Muscle layer of colon (tissue), 2 donors: ENCODE results near the gene IMMP2L.

Experiments
- H3K27ac ChIP-seq: one replicate; pipeline ENCODE4 v1.7.0; 2013; ENCODE audit warnings: low read depth, mild to moderate bottlenecking, low read length, moderate library complexity
- H3K27me3 ChIP-seq, 2 donors: one replicate each; pipeline ENCODE4 v1.7.0; 2013; ENCODE audit warnings: low read length in 2 of 2, mild to moderate bottlenecking in 2 of 2; ENCODE audit not compliant: insufficient read depth in 2 of 2, control insufficient read depth in 1 of 2
- H3K36me3 ChIP-seq: one replicate; pipeline ENCODE4 v1.7.0; 2013; ENCODE audit warnings: mild to moderate bottlenecking, low read length; ENCODE audit not compliant: insufficient read depth
- H3K4me1 ChIP-seq: one replicate; pipeline ENCODE4 v1.7.0; 2013; ENCODE audit warnings: mild to moderate bottlenecking, low read length; ENCODE audit not compliant: insufficient read depth
- H3K4me3 ChIP-seq, 2 donors: one replicate each; pipeline ENCODE4 v1.7.0; 2013; ENCODE audit warnings: low read length in 2 of 2, low read depth in 1 of 2, mild to moderate bottlenecking in 1 of 2, moderate library complexity in 1 of 2
- H3K9ac ChIP-seq: one replicate; pipeline ENCODE4 v1.7.0; 2013; ENCODE audit warnings: low read length
- H3K9me3 ChIP-seq: one replicate; pipeline ENCODE4 v1.7.0; 2013; ENCODE audit warnings: mild to moderate bottlenecking, low read length
- donor health status: abdominal sarcoma.
- donor health status: Adenocarcinoma of cecum.

Gene IMMP2L

DNA sequence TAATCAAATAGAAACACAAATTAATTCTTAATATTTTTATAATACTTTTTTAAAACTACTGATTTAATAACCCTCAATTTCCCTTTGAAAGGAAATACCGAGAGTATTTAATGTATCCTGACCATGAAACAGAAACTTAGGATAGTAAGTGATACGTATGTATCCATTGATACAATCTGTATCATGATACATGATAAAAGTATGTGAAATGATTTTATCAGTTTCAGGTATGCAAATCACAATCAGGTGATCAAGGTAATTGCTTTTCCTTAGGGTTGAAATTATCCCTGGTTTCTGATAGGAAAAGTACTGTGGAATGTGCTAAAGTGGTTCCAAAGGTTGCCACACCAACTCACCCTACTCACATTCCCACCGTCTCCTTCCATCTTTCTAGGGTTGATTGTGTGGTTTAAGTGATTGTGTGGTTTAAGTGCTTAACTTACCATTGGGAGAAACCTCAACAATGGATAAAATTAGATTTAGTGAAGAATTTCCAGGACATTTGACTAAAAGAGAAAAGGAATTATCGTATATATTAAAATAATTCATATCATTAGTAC is 333.0 kb downstream of the IMMP2L start:
- Histone ChIP-seq H3K9me3 (no peaks in the 10 kb centered on the region), H3K27ac (no peak overlapping the region), H3K4me1 (no peaks in the 10 kb centered on the region), H3K27me3 (no peaks in the 10 kb centered on the region), H3K4me3 (no peak overlapping the region), H3K9ac (no peak overlapping the region), H3K36me3 (no peaks in the 10 kb centered on the region)

DNA sequence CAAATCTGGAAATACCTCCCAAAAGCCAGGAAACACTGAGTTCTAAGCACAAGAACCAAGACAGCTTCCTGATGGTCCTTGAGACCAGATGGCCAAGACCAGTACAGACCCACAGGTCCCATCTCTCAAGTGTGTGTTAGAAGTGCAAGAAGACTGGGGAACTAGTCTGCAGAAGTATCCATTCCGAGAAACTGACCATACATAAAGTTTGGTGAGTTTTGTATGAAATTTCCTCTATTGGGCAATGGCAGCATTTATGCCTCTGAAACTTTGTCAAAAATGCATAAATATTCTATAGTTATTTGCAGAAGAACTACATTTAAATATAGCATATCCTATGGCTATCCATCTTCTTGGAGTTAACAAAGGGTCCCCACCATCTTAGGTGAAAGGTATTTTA is 333.9 kb downstream of the IMMP2L start:
- no peaks in the 10 kb centered on the region for H3K9me3 ChIP-seq
- H3K27me3 ChIP-seq = no peaks in the 10 kb centered on the region
- H3K4me3 ChIP-seq = no peak overlapping the region
- no peak overlapping the region for H3K9ac ChIP-seq
- no peaks in the 10 kb centered on the region for H3K36me3 ChIP-seq
- H3K27ac ChIP-seq = no peak overlapping the region
- no peaks in the 10 kb centered on the region for H3K4me1 ChIP-seq

DNA sequence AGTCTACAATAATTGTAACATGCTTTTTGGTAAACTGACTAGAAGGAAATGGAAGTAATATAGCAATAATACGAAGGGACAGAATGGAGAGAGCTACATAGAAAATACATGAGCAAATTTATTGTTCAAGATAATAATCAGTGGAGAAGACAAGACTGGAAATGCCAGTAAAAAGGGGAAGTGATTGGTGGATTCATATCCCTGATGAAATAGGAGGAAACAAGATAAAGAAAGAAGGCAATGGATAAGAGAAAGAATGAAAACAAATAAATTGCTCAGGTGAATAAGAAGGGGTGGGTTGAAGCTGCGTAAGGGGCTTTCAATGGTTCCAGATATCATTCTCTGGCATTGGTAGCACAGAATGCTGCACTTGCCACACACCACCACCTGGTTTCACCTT is 335.5 kb downstream of the IMMP2L start:
- no peaks in the 10 kb centered on the region for H3K4me1 ChIP-seq
- H3K36me3 ChIP-seq = no peaks in the 10 kb centered on the region
- H3K4me3 ChIP-seq = no peak overlapping the region
- no peak overlapping the region for H3K27ac ChIP-seq
- H3K9me3 ChIP-seq = no peaks in the 10 kb centered on the region
- H3K9ac ChIP-seq = no peak overlapping the region
- no peaks in the 10 kb centered on the region for H3K27me3 ChIP-seq

DNA sequence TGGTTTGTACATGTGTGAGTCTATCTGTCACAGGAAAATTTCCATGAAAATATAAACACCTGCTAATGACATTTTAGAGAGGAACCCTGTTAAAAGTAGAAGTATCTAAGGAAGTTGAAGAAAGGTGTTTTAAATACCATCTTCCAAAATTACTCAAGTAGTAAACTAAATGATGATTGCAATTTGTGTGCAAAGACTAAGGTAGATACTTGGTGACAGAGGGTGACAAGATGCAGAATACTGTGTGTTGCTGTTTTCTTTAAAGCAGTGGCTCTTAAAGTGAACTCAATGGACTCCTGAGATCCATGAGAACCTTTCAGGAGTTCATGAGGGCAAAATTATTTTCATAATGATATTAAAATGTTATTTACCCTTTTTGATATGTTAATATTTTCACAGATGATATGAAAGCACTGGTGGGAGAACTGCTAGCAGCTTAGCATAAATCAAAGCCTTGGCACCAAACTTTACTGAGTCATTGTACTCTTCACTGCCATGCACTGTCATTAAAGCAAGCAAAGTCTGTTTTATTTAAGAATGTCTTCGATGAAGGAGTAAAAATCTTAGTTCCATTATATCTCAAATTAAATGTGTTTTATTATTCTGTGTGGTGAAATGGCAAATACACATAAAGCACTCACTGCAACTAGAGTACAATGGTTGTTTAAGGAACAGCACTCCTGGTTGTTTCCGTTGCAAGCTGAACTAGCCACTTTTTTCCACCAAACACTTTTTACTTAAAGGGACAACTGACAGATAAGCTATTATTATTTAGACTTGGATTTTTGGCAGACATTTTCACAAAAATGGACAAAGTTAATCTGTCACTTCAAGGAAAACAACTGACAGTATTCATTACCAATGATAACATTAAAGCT is 337.7 kb downstream of the IMMP2L start:
- H3K9ac ChIP-seq = no peak overlapping the region
- no peaks in the 10 kb centered on the region for H3K36me3 ChIP-seq
- H3K4me1 ChIP-seq = no peaks in the 10 kb centered on the region
- H3K27ac ChIP-seq = no peak overlapping the region
- H3K27me3 ChIP-seq = no peaks in the 10 kb centered on the region
- no peak overlapping the region for H3K4me3 ChIP-seq
- H3K9me3 ChIP-seq = no peaks in the 10 kb centered on the region

DNA sequence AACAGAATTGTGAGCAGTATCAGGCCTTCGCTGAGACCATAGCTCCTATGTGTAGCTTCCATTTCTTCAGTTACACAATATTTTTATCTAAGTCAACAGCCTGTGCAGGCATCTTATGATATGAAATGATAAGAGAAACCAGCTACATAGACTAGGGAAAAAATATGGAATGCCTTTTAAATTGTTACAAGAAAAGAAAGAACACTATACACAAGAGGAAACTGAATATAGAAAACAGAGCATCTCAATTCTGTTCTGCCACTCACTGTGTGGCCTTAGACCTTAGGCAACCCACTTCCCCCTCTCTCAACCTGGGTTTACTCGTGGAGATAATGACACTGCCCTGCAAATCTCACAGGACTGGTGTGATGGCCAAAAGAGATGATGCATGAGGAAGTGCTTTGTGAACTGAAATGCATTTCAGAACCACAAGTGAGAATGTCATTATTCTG is 338.5 kb downstream of the IMMP2L start:
- Histone ChIP-seq H3K27ac (no peak overlapping the region), H3K27me3 (no peaks in the 10 kb centered on the region), H3K36me3 (no peaks in the 10 kb centered on the region), H3K4me1 (no peaks in the 10 kb centered on the region), H3K4me3 (no peak overlapping the region), H3K9ac (no peak overlapping the region), H3K9me3 (no peaks in the 10 kb centered on the region)

DNA sequence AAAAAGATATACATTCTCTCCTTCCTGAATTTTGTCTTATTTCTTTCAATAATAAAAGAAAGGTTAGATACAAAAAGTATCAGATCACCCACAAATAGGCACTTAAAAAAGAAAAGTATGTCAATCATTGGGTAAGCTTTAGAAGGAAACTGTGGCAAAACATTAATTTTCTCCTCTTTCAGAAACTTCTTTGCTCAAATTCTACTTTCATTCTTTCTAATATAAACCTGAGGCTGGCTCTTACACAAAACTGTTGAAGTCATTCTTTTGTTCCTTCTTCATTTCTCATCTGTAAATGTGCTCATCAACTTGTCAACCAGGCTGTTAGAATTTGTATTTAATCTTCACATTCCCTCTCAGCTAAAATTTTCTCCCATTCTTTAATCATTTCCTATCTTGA is 346.7 kb downstream of the IMMP2L start:
- H3K9ac ChIP-seq = no peak overlapping the region
- H3K4me3 ChIP-seq = no peak overlapping the region
- no peaks in the 10 kb centered on the region for H3K27me3 ChIP-seq
- H3K4me1 ChIP-seq = no peaks in the 10 kb centered on the region
- H3K27ac ChIP-seq = no peak overlapping the region
- no peaks in the 10 kb centered on the region for H3K36me3 ChIP-seq
- H3K9me3 ChIP-seq = no peaks in the 10 kb centered on the region

DNA sequence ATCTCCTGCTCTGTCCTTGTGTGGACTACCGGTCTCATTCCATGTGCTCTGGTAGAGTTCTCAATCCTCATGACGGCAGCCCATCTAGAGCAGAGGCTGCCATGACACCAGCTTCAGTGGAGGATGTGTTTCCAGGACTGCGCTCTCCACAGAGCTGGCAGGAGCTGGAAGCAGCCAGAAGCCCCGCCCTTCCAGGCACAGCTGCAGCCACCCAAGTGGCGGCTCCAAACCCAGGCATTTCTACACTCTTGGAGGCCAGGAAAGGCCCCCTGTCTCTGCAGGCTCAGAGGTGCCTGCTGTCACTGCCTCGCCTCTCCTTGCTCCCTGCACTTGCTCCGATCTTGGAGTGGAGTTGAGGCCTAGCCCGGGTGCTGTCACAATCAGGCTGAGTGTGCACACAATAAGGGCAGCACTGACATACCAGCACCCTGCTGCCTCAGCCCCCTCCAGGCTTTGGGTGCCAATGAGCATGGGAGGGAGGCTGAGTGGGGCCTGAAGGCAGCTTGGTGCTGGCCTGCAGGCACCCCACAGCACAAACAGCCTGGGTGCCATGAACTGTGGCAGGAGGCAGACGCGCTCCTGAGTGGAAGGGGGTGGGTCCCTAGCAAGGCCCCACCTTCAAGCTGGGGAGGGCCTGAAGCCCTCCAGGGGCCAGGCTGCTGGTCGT is 349.3 kb downstream of the IMMP2L start:
- Histone ChIP-seq H3K9ac (no peak overlapping the region), H3K9me3 (no peaks in the 10 kb centered on the region), H3K4me1 (no peaks in the 10 kb centered on the region), H3K36me3 (no peaks in the 10 kb centered on the region), H3K27ac (no peak overlapping the region), H3K27me3 (no peaks in the 10 kb centered on the region), H3K4me3 (no peak overlapping the region)

DNA sequence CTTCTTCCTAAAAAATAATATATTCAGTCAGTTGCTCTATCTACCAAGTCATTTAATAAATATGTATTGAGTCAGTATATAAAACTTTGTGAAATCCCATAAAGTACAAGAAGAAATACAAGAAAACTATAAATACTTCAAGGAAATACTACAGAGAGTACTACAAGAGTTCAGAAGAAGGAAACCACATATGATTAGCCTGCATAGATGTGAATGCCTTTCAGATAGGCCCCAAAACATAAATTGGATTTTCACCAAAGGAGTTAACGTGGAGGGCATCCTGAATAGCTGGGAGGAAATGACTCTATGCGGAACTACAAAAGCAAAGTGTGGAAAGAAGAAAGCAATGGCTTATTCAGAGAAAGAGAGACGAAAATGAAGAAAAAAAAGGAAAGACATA is 351.3 kb downstream of the IMMP2L start:
- H3K4me1 ChIP-seq = no peaks in the 10 kb centered on the region
- H3K36me3 ChIP-seq = no peaks in the 10 kb centered on the region

DNA sequence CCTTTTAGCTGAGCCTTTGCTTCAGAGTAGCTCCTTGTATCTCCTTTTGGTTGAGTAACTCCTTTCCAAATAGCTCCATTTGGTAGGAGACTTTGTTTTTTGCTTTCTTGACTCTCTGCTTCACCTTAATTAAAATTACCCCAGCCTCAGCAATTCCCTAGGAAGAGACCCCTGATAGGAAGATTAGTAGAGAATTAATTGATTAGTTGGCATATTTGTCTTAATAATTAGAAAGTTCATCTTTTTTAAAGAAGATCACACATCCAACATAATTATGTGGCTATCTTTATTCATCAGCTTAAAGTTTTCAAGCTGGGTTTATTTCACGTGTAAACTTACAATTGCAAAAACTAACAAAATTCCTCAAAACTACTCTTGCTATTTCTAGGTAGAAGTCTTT is 352.2 kb downstream of the IMMP2L start:
- no peak overlapping the region for H3K9ac ChIP-seq
- no peak overlapping the region for H3K4me3 ChIP-seq
- no peaks in the 10 kb centered on the region for H3K36me3 ChIP-seq
- H3K9me3 ChIP-seq = no peaks in the 10 kb centered on the region
- no peaks in the 10 kb centered on the region for H3K27me3 ChIP-seq
- no peak overlapping the region for H3K27ac ChIP-seq
- H3K4me1 ChIP-seq = no peaks in the 10 kb centered on the region

More for the DNA sequence above, 351.3 kb downstream of the IMMP2L start:
- no peaks in the 10 kb centered on the region for H3K9me3 ChIP-seq
- H3K4me3 ChIP-seq = no peak overlapping the region
- no peaks in the 10 kb centered on the region for H3K27me3 ChIP-seq
- no peak overlapping the region for H3K9ac ChIP-seq
- no peak overlapping the region for H3K27ac ChIP-seq

DNA sequence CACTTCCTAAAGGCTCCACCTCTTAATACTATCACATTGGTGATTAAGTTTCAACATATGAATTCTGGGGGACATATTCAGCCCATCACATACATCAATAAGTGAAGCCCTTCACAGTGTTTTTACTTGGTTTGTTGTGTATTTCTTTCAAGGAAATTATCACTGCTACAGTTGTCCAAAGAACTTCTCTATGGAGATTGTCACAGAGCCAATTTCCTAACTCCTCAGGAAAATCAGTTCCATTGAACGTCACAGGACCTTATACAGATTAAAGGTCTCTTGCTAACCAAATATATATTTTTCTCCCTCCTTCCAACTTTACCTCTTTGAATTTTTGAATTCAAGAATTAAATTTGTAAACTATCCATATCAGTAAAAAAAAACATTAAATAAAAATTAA is 357.0 kb downstream of the IMMP2L start:
- H3K27ac ChIP-seq = no peak overlapping the region
- no peak overlapping the region for H3K4me3 ChIP-seq
- no peaks in the 10 kb centered on the region for H3K9me3 ChIP-seq
- H3K36me3 ChIP-seq = no peaks in the 10 kb centered on the region
- H3K9ac ChIP-seq = no peak overlapping the region
- H3K27me3 ChIP-seq = no peaks in the 10 kb centered on the region
- no peaks in the 10 kb centered on the region for H3K4me1 ChIP-seq

DNA sequence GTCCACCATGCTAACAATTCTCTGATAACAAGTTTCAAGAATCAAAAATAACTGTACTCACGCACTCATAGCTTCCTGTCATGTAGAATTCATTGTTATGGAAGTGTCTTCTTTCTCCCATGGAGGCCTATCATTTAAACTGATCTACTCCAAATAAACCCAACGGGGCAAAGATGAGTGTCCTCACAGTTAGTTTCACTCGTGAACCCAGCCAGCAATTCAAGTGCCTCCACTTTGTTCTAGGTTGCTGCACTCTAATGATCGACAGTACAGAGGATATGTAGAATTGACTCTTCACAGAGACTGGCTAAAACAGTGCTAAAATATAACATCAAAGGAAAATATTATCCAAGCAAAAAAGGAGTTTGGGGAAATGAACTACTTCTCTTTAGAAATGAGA is 360.0 kb downstream of the IMMP2L start:
- no peaks in the 10 kb centered on the region for H3K36me3 ChIP-seq
- H3K27ac ChIP-seq = no peak overlapping the region
- H3K4me3 ChIP-seq = no peak overlapping the region
- H3K4me1 ChIP-seq = no peaks in the 10 kb centered on the region
- no peaks in the 10 kb centered on the region for H3K9me3 ChIP-seq
- H3K27me3 ChIP-seq = no peaks in the 10 kb centered on the region
- no peak overlapping the region for H3K9ac ChIP-seq
